ENCODE results near the gene LIN37. TPM values are rescaled to one million over a fixed set of nuclear protein-coding genes. Genes with fewer than 3 reads are reported as not detected.

Gene LIN37, protein sequence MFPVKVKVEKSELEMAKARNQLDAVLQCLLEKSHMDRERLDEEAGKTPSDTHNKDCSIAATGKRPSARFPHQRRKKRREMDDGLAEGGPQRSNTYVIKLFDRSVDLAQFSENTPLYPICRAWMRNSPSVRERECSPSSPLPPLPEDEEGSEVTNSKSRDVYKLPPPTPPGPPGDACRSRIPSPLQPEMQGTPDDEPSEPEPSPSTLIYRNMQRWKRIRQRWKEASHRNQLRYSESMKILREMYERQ
- 9.0 and 13.6 TPM in 2 replicates for total RNA-seq

DNA sequence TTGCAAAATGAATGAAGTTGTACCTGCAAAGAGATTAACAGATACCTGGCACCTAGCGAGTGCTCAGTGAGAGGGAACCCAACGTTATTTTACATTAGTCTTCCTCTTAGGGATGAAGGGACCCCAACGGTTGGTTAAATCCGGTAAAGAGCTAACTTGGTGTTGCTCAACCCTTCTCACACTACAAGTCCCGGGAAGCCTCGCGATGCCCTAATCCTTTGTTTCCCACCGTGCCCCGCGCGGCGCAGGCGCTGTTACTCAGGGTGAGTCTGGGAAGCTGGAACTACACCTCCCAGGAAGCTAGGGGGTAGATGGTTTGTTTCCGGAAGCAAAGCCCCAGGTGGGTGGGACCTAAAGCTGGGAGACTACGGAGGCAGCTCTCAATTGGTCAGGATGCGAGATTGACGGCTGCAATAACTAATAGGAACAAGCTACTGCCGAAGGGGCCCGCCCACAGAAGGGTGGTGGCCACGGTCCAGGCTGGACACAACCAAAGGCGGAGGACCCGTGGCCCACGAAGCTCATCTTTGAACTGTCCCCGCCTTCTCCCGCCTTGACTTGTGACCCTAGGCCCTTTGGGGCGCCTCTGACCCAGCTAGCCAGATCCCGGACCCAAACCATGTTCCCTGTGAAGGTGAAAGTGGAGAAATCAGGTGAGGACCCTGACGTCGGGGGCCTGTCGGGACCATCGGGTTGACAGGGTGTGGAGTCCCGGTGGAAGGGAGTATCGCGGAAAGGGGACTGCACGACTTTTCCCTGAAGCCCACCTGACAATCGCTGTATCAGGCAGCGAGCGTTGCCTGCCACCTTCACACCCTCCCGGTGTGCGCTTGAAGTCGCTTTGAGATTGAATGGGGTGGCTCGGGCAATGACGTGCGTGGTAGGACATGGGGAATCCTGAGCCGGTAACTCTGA lies at the start of gene LIN37:
LIN37 (plus strand) TSS at position 471 of the 915 bp plus-strand sequence; CDS start at position 620, 149 bp downstream.
- TF ChIP-seq, protein P1, sequence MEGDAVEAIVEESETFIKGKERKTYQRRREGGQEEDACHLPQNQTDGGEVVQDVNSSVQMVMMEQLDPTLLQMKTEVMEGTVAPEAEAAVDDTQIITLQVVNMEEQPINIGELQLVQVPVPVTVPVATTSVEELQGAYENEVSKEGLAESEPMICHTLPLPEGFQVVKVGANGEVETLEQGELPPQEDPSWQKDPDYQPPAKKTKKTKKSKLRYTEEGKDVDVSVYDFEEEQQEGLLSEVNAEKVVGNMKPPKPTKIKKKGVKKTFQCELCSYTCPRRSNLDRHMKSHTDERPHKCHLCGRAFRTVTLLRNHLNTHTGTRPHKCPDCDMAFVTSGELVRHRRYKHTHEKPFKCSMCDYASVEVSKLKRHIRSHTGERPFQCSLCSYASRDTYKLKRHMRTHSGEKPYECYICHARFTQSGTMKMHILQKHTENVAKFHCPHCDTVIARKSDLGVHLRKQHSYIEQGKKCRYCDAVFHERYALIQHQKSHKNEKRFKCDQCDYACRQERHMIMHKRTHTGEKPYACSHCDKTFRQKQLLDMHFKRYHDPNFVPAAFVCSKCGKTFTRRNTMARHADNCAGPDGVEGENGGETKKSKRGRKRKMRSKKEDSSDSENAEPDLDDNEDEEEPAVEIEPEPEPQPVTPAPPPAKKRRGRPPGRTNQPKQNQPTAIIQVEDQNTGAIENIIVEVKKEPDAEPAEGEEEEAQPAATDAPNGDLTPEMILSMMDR (IDR thresholded peaks at IDR 0.05; ENCODE audit: extremely low read depth, low read depth, low read length): no peak
- Histone ChIP-seq H2AFZ (ENCODE audit: low read length) (peak within 1 kb of the TSS; percentile 88), H3K4me2 (ENCODE audit: insufficient read depth, low read length) (peak within 1 kb of the TSS; percentile 89)

DNA sequence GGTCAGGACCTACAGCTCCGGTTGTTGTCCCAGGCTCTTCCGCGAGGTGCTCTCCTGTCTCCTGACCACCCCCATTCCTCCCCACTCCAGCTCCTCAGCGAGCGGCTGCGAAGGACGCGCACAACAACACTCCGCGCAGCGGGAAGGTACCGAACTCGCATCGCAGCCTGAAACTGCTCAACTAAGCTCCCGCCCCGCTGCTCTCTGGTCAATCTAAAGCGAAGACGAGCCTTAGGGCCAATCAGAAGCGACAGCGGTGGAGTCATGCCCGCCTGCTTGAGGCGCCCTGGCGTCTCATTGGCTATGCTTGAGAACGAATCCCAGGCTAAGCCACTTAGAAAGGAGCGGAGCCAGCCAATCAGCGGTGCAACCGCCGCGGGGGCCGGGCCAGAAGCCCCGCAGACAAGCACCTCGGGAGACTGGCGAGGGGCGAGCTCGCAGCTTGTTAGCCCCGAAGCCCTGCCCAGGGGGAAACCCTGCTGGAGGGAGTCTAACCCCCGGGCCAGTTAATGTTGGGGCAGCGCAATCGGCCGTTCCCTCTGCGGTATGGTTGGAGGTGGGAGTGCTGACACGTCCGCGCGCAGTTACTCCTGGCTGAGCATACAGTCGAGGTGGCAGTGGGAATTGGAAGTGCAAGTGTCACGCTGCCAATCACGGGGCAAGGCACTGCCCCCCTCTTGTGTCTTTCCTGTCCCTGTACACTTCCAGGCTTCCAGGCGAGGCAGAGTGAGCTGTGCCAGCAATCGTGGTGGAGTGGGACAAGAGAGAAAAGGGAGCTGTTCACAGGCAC lies 46.0 kb upstream of the LIN37 start:
- peak overlapping the region; percentile 96 for H3K4me2 ChIP-seq (ENCODE audit: insufficient read depth, low read length)
- H3K4me1 ChIP-seq (ENCODE audit: insufficient read depth, low read length): peaks cover 6% of the 10 kb centered on the region
- H2AFZ ChIP-seq (ENCODE audit: low read length): peak overlapping the region; percentile 90
- H4K20me1 ChIP-seq (ENCODE audit: insufficient read depth, low read length): no peaks in the 10 kb centered on the region
- TF ChIP-seq, protein P1 (IDR thresholded peaks at IDR 0.05; ENCODE audit: extremely low read depth, low read depth, low read length): no peak
- no peaks in the 10 kb centered on the region for H3K9me3 ChIP-seq (ENCODE audit: low read depth, low read length)
- H3K27ac ChIP-seq (ENCODE audit: low read depth, low read length): no peak overlapping the region
- no peaks in the 10 kb centered on the region for H3K79me2 ChIP-seq (ENCODE audit: insufficient read depth, low read length)
- H3K4me3 ChIP-seq (ENCODE audit: insufficient read depth, low read length): peak overlapping the region; percentile 74
- DNase-seq (ENCODE audit: insufficient read length, low spot score, missing footprints): peak; percentile 99
- H3K36me3 ChIP-seq (ENCODE audit: insufficient read depth, low read length): no peaks in the 10 kb centered on the region
- H3K27me3 ChIP-seq (ENCODE audit: insufficient read depth, low read length): no peaks in the 10 kb centered on the region

More for the DNA sequence above, at the start of gene LIN37:
- Histone ChIP-seq H3K36me3 (ENCODE audit: insufficient read depth, low read length) (peaks cover 28% of the 10 kb centered on the region), H4K20me1 (ENCODE audit: insufficient read depth, low read length) (peaks cover 11% of the 10 kb centered on the region), H3K9me3 (ENCODE audit: low read depth, low read length) (no peaks in the 10 kb centered on the region), H3K4me3 (ENCODE audit: insufficient read depth, low read length) (peak within 1 kb of the TSS; percentile 95), H3K27ac (ENCODE audit: low read depth, low read length) (peak within 1 kb of the TSS; percentile 82), H3K4me1 (ENCODE audit: insufficient read depth, low read length) (peaks cover 29% of the 10 kb centered on the region), H3K79me2 (ENCODE audit: insufficient read depth, low read length) (peaks cover 43% of the 10 kb centered on the region), H3K27me3 (ENCODE audit: insufficient read depth, low read length) (no peaks in the 10 kb centered on the region)
- DNase-seq (ENCODE audit: insufficient read length, low spot score, missing footprints): peak; percentile 99

DNA sequence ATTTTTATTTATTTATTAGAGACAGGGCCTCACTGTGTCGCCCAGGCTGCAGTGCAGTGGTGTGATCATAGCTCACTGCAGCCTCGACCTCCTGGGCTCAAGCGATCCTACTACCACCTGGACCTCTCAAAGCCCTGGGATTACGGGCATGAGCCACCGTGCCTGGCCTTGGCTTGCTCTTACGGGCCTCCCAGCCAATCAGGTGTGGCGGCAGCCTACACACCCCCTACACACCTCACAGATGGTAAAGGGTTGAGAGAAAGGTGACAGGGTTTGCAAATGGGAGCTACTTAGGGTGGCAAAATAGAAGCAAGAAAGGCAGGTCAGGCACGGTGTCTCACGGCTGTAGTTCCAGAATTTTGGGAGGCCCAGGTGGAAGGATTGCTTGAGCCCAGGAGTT lies 45.0 kb upstream of the LIN37 start:
- Histone ChIP-seq H3K36me3 (ENCODE audit: insufficient read depth, low read length) (no peaks in the 10 kb centered on the region), H3K4me3 (ENCODE audit: insufficient read depth, low read length) (no peak overlapping the region), H4K20me1 (ENCODE audit: insufficient read depth, low read length) (no peaks in the 10 kb centered on the region), H3K27ac (ENCODE audit: low read depth, low read length) (no peak overlapping the region), H3K4me2 (ENCODE audit: insufficient read depth, low read length) (no peak overlapping the region), H3K79me2 (ENCODE audit: insufficient read depth, low read length) (no peaks in the 10 kb centered on the region), H3K4me1 (ENCODE audit: insufficient read depth, low read length) (peaks cover 6% of the 10 kb centered on the region), H3K9me3 (ENCODE audit: low read depth, low read length) (no peaks in the 10 kb centered on the region), H2AFZ (ENCODE audit: low read length) (no peak overlapping the region), H3K27me3 (ENCODE audit: insufficient read depth, low read length) (no peaks in the 10 kb centered on the region)
- TF ChIP-seq, protein P1 (IDR thresholded peaks at IDR 0.05; ENCODE audit: extremely low read depth, low read depth, low read length): no peak
- DNase-seq (ENCODE audit: insufficient read length, low spot score, missing footprints): peak; percentile 34
